HepG2 (cell line): Measurements from ENCODE around the gene RASL10A. TPM values are rescaled to one million over a fixed set of nuclear protein-coding genes. Genes with fewer than 3 reads are reported as not detected.

Source experiments
- ATAC-seq: fragments of 200-7000 bp; cut with Tn5 transposase; 3 replicates; pipeline ENCODE4 v1.9.1; 2020; ENCODE audit warnings: mild to moderate bottlenecking, moderate library complexity
- BruUV-seq: library from RNA; stranded (reverse); fragments of 400-500 nt; replicated peaks from 2 replicates; lab custom pipeline; 2021; lab: Mats Ljungman, UMichigan
- CTCF ChIA-PET: fragments of 300-600 bp; formaldehyde crosslinking; extraction: SDS; loops from one replicate; lab custom pipeline; 2021; ENCODE audit warnings: low total read pairs, inconsistent platforms, low intra/inter-chr PET ratio; lab: Yijun Ruan, JAX
- POLR2A ChIA-PET: fragments of 350-600 bp; sonication (Branson Sonifier 250); formaldehyde crosslinking; loops from one replicate; lab custom pipeline; 2020; ENCODE audit warnings: antibody characterized with exemption, inconsistent platforms; lab: Yijun Ruan, JAX
- DNase-seq: peaks from one replicate; pipeline ENCODE4 v3.0.0-alpha.2; 2015; ENCODE audit warnings: low spot score
- FAIRE-seq: peaks from 3 replicates; lab custom pipeline; 2011; peaks lifted over from hg19 to GRCh38; lab: Jason Lieb, UNC
- H2AFZ ChIP-seq: one replicate; pipeline ENCODE4 v1.6.1; 2011; ENCODE audit warnings: low read length, inconsistent platforms
- H3K27ac ChIP-seq: fragments of 300-600 bp; 3 replicates; pipeline ENCODE4 v1.8.0; 2011; ENCODE audit warnings: mixed run types, mild to moderate bottlenecking, mixed read lengths, low read length, inconsistent platforms; ENCODE audit not compliant: insufficient read depth; ENCODE audit errors: extremely low read length
- H3K27me3 ChIP-seq, 2 experiments: fragments of 200-600 bp in 1 of 2; 2 replicates in 1 of 2; 3 replicates in 1 of 2; pipeline versions ENCODE4 v1.6.0 to v1.8.0; 2011; ENCODE audit warnings: low read length in 2 of 2, mild to moderate bottlenecking in 2 of 2, moderate library complexity in 2 of 2, inconsistent platforms in 1 of 2; ENCODE audit not compliant: insufficient read depth in 2 of 2, control insufficient read depth in 1 of 2
- H3K36me3 ChIP-seq, 2 experiments: fragments of 200-600 bp in 1 of 2; replicated peaks in 1 of 2; 2 replicates in 1 of 2; 3 replicates in 1 of 2; pipeline versions ENCODE4 v1.5.1 to v1.8.0; 2011; ENCODE audit warnings: low read length in 2 of 2, inconsistent platforms in 1 of 2; ENCODE audit not compliant: insufficient read depth in 2 of 2, control insufficient read depth in 1 of 2
- H3K4me1 ChIP-seq: 2 replicates; pipeline ENCODE4 v1.5.1; 2012; ENCODE audit warnings: low read length, inconsistent platforms; ENCODE audit not compliant: insufficient read depth
- H3K4me2 ChIP-seq: 2 replicates; pipeline ENCODE4 v1.6.0; 2011; ENCODE audit warnings: low read depth, low read length, inconsistent platforms
- H3K4me3 ChIP-seq, 3 experiments: fragments of 200-600 bp in 1 of 3; sonication (generic), shearing (Covaris generic) in 1 of 3; replicated peaks in 1 of 3; 2 replicates each; pipeline ENCODE4 v1.5.1; 2011 to 2016; ENCODE audit warnings: low read length in 3 of 3, inconsistent platforms in 2 of 3, low read depth in 2 of 3, mild to moderate bottlenecking in 2 of 3, control low read depth in 1 of 3, mixed read lengths in 1 of 3; ENCODE audit not compliant: insufficient read depth in 1 of 3
- H3K79me2 ChIP-seq: one replicate; pipeline ENCODE4 v1.6.1; 2011; ENCODE audit warnings: low read length, inconsistent platforms; ENCODE audit not compliant: insufficient read depth
- H3K9ac ChIP-seq: 2 replicates; pipeline ENCODE4 v1.6.0; 2011; ENCODE audit warnings: mild to moderate bottlenecking, low read depth, low read length, inconsistent platforms; ENCODE audit not compliant: insufficient read depth
- H3K9me3 ChIP-seq: 2 replicates; pipeline ENCODE4 v1.5.1; 2012; ENCODE audit warnings: mild to moderate bottlenecking, low read length
- H4K20me1 ChIP-seq: 2 replicates; pipeline ENCODE4 v1.6.0; 2011; ENCODE audit warnings: inconsistent platforms, mild to moderate bottlenecking, low read length, moderate library complexity; ENCODE audit not compliant: insufficient read depth
- ARNTL ChIP-seq: sonication (generic); formaldehyde crosslinking; IDR thresholded peaks from 2 replicates; pipeline ENCODE4 v1.4.0; 2020; ENCODE audit warnings: mild to moderate bottlenecking, missing genetic modification reagents
- CENPT ChIP-seq: sonication (generic); formaldehyde crosslinking; IDR thresholded peaks from 2 replicates; pipeline ENCODE4 v1.8.0; 2022; ENCODE audit warnings: low read depth, mild to moderate bottlenecking, moderate library complexity, missing genetic modification reagents
- GATAD2A ChIP-seq: IDR thresholded peaks from 2 replicates; pipeline ENCODE4 v1.6.1; 2016
- HNF4G ChIP-seq, 2 experiments: sonication (generic) in 1 of 2; formaldehyde crosslinking in 1 of 2; IDR thresholded peaks; 2 replicates each; pipeline versions ENCODE4 v1.4.0 to v1.6.1; 2011 to 2020; ENCODE audit warnings: borderline replicate concordance in 2 of 2, low read depth in 2 of 2, mild to moderate bottlenecking in 2 of 2, low read length in 1 of 2, missing genetic modification reagents in 1 of 2, moderate library complexity in 1 of 2
- HOXD1 ChIP-seq: sonication (generic); formaldehyde crosslinking; IDR thresholded peaks from 2 replicates; pipeline ENCODE4 v1.5.0; 2020; ENCODE audit warnings: missing genetic modification reagents
- JUNB ChIP-seq: sonication (generic); formaldehyde crosslinking; IDR thresholded peaks from 2 replicates; pipeline ENCODE4 v1.8.0; 2022; ENCODE audit warnings: missing genetic modification reagents, mild to moderate bottlenecking, borderline replicate concordance
- KLF9 ChIP-seq: IDR thresholded peaks from 2 replicates; pipeline ENCODE4 v1.6.1; 2016; ENCODE audit warnings: low read depth
- NFE2L2 ChIP-seq: fragments of 150-350 bp; IDR thresholded peaks from 2 replicates; pipeline ENCODE4 v1.6.1; 2014; ENCODE audit warnings: low read length
- RAD21 ChIP-seq: fragments of 450-650 bp; formaldehyde crosslinking; IDR thresholded peaks from 2 replicates; pipeline ENCODE4 v1.5.0; 2020; ENCODE audit warnings: mild to moderate bottlenecking
- RCOR2 ChIP-seq: IDR thresholded peaks from 2 replicates; pipeline ENCODE4 v1.6.1; 2016; ENCODE audit warnings: missing biosample characterization, missing genetic modification reagents
- RNF2 ChIP-seq: fragments of 450-650 bp; conservative IDR thresholded peaks from 2 replicates; pipeline ENCODE4 v1.6.1; 2016; ENCODE audit warnings: low read depth
- SMAD1 ChIP-seq: sonication (generic); formaldehyde crosslinking; IDR thresholded peaks from 2 replicates; pipeline ENCODE4 v1.4.0; 2020; ENCODE audit warnings: missing genetic modification reagents, low read depth, mild to moderate bottlenecking, borderline replicate concordance
- STAG1 ChIP-seq: sonication (generic); formaldehyde crosslinking; IDR thresholded peaks from 2 replicates; pipeline ENCODE4 v1.4.0; 2020; ENCODE audit warnings: missing genetic modification reagents
- TAF1 ChIP-seq: sonication (generic); formaldehyde crosslinking; IDR thresholded peaks from 2 replicates; pipeline ENCODE4 v1.4.0; 2020; ENCODE audit warnings: missing genetic modification reagents
- TRIM22 ChIP-seq: fragments of 450-650 bp; IDR thresholded peaks from 2 replicates; pipeline ENCODE4 v1.6.1; 2017
- ZKSCAN1 ChIP-seq: fragments of 150-350 bp; IDR thresholded peaks from 2 replicates; pipeline ENCODE4 v1.6.1; 2014; ENCODE audit warnings: low read length
- ZNF281 ChIP-seq: sonication (generic); formaldehyde crosslinking; IDR thresholded peaks from 2 replicates; pipeline ENCODE4 v1.4.0; 2020; ENCODE audit warnings: missing genetic modification reagents, borderline replicate concordance
- ZNF343 ChIP-seq: sonication (generic); formaldehyde crosslinking; IDR thresholded peaks from 2 replicates; pipeline ENCODE4 v1.4.0; 2020; ENCODE audit warnings: mild to moderate bottlenecking, missing genetic modification reagents
- ZNF556 ChIP-seq: sonication (generic); formaldehyde crosslinking; IDR thresholded peaks from 2 replicates; pipeline ENCODE4 v1.4.0; 2020; ENCODE audit warnings: mild to moderate bottlenecking, missing genetic modification reagents, borderline replicate concordance
- ZNF597 ChIP-seq: sonication (generic); formaldehyde crosslinking; IDR thresholded peaks from 2 replicates; pipeline ENCODE4 v1.5.0; 2020; ENCODE audit warnings: missing genetic modification reagents
- ZSCAN25 ChIP-seq: sonication (generic); formaldehyde crosslinking; IDR thresholded peaks from 2 replicates; pipeline ENCODE4 v1.8.0; 2022; ENCODE audit warnings: mild to moderate bottlenecking, missing genetic modification reagents
- WGBS: methylation state at CpG from one replicate; pipeline ENCODE4 v1.1.6; 2017; ENCODE audit warnings: low lambda C conversion rate; 5-methylcytosine and 5-hydroxymethylcytosine counted together
- in situ Hi-C: cut with HindIII; loops from 2 replicates; pipeline ENCODE4 v1.10.0; 2017; ENCODE audit warnings: low pct_unique_long_range_greater_than_20kb; ENCODE audit not compliant: extremely low pct_ligation_motif_present
- intact Hi-C: fragments of 100-400 bp; cut with micrococcal nuclease; formaldehyde crosslinking; loops from one replicate; pipeline ENCODE4 v1.10.0; 2022; ENCODE audit not compliant: unreplicated experiment
- polyA plus RNA-seq, 8 experiments: library from polyadenylated mRNA; depleted of rRNA in 3 of 8; stranded (reverse) in 7 of 8; unstranded in 1 of 8; fragments of >200 nt; fragmentation: Illumina TruSeq in 4 of 8; extraction: Trizol in 4 of 8; gene quantifications; 2 replicates each; pipeline versions ENCODE4 v1.2.1 to v1.2.3, GENCODE V29; 2011 to 2016; ENCODE audit warnings: low read depth in 4 of 8, missing spikeins in 1 of 8, mixed read lengths in 1 of 8; ENCODE audit not compliant: insufficient read depth in 1 of 8
- total RNA-seq, 5 experiments: library from RNA; depleted of rRNA; stranded (reverse); fragments of >200 nt; fragmentation: Illumina TruSeq; extraction: Trizol; gene quantifications; 2 replicates each; pipeline ENCODE4 v1.2.3, GENCODE V29; 2016; ENCODE audit warnings: low read depth in 1 of 5

The RASL10A gene
- total and polyA plus RNA-seq, 2 of the 13 experiments (the other 11 are each of a cell fraction or from before 2014, with no cell fraction given) = 0.05 to 0.22 TPM

GRCh38 chr22:29326481-29326880 is 11.0 kb upstream of the RASL10A start (continued):
- TF ChIP-seq ZNF343 (CRISPR knock-in tag) (no peak), ZSCAN25 (CRISPR knock-in tag) (no peak), ZNF556 (CRISPR knock-in tag) (no peak), ZNF597 (CRISPR knock-in tag) (no peak), KLF9 (CRISPR knock-in tag) (no peak), ZKSCAN1 (no peak), NFE2L2 (no peak)

GRCh38 chr22:29325785-29326315 is 10.4 kb upstream of the RASL10A start:
- Histone ChIP-seq H3K4me1 (no peaks in the 10 kb centered on the region), H3K27ac (no peak overlapping the region), H3K9me3 (no peaks in the 10 kb centered on the region), H3K4me2 (no peak overlapping the region), H3K4me3 (no peak overlapping the region), H3K79me2 (no peaks in the 10 kb centered on the region), H4K20me1 (no peaks in the 10 kb centered on the region), H2AFZ (no peak overlapping the region), H3K36me3 (peaks cover 4 to 7% of the 10 kb centered on the region in 2 experiments; a peak in 4 of 5 replicates), H3K27me3 (no peaks in the 10 kb centered on the region), H3K9ac (no peak overlapping the region)
- in situ Hi-C loops (no loop called here), intact Hi-C loops (no loop called here)
- BruUV-seq = no TSS peak
- CTCF ChIA-PET = no interaction called here
- DNase-seq (no peak), ATAC-seq (no peak), FAIRE-seq (no peak)
- 96% methylated on average over 9 of the region's 9 CpGs for WGBS
- POLR2A ChIA-PET = no interaction called here
- TF ChIP-seq TAF1 (CRISPR knock-in tag) = no peak
- TF ChIP-seq RAD21 (CRISPR knock-in tag) = no peak
- TF ChIP-seq RNF2 = no peak
- TF ChIP-seq GATAD2A (CRISPR knock-in tag) = no peak
- TF ChIP-seq HOXD1 (CRISPR knock-in tag) = no peak
- no peak for TF ChIP-seq RCOR2 (CRISPR knock-in tag)
- no peak for TF ChIP-seq ZNF281 (CRISPR knock-in tag)
- TF ChIP-seq ARNTL (CRISPR knock-in tag) = no peak
- no peak for TF ChIP-seq HNF4G (IDR thresholded peaks at IDR 0.05; ENCODE audit: borderline replicate concordance, low read depth, low read length)
- no peak for TF ChIP-seq HNF4G (CRISPR knock-in tag; IDR thresholded peaks at IDR 0.05; ENCODE audit: borderline replicate concordance, low read depth)
- no peak for TF ChIP-seq CENPT (CRISPR knock-in tag)
- TF ChIP-seq STAG1 (CRISPR knock-in tag) = no peak
- no peak for TF ChIP-seq SMAD1 (CRISPR knock-in tag)
- no peak for TF ChIP-seq TRIM22
- TF ChIP-seq JUNB (CRISPR knock-in tag) = no peak
